Measurements from ENCODE around the gene ZMYM5.
A peak's percentile ranks its signal among the peaks of the same experiment; 100 is the strongest.
"Not testable (repeated sequence)": the region's sequence is repeated elsewhere in the genome, so short reads cannot be mapped to it uniquely, and the experiment has no call there.

ZMYM5 gene

DNA sequence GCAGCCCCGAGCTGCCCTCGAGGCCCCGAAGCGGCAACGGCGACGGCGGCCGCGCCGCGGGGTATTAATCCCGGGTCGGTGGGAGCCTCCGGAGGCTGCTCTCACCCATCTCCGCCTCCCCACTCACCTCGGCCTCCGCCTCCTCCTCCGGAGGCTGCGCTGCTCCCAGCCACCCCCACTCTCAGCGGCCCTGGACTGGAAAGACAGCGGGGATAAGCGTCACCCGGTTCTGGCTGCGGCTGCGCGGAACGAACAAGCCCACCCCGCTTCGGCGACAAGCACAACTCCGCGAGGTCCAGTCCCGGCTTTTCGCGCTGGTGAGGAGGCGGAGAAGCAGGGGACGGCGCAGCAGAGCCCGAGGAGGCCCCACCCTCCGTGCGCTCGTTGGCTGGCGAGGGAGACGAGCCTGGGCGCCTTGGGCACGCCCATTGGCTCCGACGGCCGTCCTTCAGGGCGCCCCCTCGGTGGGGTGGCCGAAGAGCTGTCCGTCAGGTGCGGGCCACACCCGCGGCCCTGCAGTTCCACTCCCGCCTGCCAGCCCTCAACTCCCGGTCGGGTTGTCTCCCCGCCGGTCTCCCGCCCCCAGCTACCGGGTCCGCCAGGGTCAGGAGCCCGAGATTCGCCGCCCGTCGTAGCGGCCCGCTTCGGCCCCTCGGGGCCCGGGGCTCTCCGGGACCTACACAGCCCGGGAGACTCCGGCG, at the start of gene ZMYM5:
Gene ZMYM5 (minus strand): TSS at position 327 of the 701 bp plus-strand sequence. CDS start 11,469 bp downstream, outside the sequence.
- peak; percentile 96 for DNase-seq

DNA sequence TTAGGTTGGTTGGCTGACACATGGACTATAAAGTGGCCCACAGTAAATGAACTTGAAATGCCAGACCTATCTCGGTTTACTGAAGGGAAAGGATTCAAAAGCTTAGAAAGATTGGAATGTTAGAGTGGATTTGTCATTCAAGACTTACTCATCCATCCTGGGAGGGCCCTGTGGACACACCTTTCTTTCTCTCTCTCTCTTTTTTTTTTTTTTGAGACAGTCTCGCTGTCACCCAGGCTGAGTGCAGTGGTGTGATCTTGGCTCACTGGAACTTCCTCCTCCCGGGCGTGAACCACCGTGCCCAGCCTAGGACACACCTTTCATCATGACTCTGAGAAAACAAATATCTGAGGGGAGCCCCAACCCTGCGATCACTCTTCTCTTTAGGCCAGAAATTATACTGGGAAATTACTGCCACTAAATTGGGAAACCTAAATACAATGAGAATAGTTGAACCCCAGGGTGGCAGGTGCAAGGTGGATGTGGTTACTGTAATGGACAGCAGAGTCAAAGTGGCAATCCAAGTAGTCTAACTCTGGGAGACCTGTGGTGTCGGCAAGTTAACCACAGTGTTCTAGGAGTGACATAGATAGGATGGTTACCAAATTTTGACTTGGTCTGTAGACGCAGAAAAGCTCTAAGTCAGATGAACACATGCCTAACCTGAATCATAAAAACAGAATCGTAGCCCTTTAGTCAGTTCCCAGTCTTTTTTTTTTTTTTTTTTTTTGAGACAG, 47.1 kb upstream of the ZMYM5 start:
- no peak for DNase-seq

DNA sequence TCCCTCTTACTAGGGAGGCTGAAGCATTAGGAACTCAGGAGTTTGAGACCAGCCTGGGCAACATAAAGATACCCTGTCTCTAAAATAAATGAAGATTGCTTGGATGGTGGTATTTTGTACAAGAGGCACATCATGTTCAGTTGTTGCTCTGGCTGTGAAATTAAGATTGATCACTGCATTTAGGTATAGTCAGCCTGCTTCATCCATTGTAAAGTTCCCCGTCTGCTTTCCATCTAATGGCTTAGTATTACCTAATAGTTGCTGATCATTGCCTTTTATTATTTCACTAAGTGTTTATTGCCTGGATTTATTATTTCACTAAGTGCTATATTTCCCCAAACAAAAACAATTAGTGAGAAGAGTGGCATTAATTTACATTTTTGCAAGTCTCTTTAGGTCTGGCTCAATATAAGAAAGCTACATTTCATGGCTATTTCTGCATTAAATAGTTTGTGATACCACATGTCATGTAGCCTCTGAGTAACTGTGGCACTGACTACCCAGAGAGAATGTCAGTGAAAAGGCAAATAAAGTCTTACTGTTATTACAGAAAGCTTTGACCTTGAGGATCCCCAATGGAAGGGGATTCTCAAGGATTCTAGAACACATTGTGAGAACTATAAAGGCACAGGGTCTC, 45.0 kb upstream of the ZMYM5 start:
- DNase-seq, result no peak

GRCh38 chr13:19905487-19906195, 42.2 kb upstream of the ZMYM5 start:
- DNase-seq, result not testable (repeated sequence)

- DNase-seq, result no peak
Observed at GRCh38 chr13:19890030-19890429, 26.6 kb upstream of the ZMYM5 start.

DNA sequence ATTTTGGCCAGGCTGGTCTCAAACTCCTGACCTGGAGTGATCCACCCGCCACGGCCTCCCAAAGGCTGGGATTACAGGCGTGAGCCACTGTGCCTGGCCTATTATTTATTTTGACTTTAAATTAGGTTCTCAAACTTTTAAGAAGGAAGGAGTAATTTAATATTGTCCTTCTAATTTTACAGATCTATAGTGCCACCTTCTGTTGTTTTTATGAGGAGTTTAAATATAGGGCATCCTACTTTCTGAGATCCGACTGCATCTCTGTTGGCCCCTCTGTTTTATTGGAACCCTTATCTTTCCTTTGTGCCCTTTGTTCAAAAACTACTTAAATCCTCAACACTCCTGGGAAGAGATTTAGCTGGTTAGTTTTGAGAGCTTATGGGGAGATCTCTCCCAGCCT, 25.4 kb upstream of the ZMYM5 start:
- peak; percentile 26 for DNase-seq

DNA sequence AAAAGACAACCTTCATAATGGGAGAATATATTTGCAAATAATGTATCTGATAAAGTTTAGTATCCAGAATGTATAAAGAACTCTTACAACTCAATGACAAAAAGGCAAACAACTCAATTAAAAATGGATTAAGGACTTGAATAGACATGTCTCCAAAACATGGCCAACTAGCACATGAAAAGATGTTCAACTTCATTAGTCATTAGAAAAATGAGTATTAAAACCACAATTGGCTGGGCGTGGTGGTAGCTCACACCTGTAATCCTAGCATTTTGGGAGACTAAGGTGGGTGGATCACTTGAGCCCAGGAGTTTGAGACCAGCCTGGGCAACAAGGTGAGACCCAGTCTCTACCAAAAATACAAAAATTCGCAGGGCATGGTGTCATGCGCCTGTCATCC, 18.8 kb upstream of the ZMYM5 start:
- no peak for DNase-seq

DNA sequence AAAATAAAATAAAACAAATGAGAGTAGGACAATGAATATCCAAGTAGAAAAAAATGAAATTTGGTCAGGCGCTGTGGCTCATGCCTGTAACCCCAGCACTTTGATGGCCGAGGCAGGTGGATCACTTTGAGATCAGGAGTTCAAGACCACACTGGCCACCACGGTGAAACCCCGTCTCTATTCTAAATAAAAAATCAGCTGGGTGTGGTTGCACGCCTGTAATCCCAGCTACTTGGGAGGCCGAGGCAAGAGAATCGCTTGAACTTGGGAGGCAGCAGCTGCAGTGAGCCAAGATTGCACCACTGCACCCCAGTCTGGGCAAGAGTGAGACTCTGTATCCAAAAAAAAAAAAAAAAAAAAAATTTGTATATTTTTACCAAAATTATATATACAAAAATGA, 18.2 kb upstream of the ZMYM5 start:
- no peak for DNase-seq

DNA sequence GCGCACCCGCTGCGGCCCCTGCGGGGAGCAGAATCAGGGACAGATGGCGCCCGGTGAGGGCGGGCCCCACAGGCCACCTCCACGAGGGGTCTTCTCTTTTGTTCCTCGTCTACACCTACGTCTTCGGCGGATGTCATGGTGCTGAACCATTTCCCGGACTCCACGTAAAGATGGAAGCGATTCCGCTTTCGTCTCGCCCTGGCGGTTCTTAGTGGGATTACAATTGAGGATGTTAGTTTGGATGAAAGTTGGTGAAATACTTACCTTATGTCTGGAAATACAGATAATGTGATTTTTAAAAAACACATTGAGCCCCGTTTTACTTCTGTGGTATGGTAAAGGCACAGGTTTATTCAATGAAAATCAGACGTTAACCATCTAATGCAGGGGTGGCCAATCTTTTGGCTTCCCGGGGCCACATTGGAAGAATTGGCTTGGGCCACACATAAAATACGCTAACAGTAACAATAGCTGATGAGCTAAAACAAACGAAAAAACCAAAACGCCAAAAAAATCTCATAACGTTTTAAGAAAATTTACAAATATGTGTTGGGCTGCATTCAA, 1.4 kb upstream of the ZMYM5 start:
- peak; percentile 83 for DNase-seq

DNA sequence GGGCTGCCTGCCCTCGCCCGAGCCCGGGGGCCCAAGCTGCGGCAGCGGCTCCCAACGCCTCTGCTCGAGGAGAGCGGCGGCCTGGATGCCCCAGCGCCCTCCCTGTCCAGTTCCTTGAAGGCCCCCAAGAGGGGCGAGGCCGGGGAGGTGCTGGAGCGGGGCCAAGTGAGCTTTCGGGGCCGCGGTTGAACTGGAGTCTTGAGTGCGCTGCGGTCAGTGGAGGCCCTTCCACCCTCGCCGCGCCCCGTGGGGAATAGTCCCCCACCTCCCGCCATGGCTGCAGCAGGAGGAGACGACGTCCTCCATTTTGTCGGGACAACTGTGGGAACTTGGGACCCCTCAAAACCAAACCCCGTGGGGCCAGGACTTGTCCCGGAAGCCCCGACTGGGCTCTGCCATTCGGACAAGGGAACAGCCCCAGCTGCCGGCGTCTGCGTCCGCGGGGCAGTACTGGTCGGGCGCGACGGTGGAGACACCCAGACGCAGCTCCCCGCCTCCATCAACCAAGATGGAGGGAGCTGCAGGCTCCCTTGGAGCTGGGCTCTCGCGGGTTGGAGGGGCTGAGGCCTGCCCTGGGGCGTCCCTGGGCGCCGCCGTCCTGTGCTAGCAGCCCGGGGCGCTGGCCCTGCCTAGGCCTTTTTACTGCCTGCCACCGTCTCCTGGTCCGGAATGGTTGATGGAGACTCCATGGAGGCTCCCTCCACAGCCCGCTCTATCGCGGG, 736 bp upstream of the ZMYM5 start:
- DNase-seq, result peak; percentile 68

DNA sequence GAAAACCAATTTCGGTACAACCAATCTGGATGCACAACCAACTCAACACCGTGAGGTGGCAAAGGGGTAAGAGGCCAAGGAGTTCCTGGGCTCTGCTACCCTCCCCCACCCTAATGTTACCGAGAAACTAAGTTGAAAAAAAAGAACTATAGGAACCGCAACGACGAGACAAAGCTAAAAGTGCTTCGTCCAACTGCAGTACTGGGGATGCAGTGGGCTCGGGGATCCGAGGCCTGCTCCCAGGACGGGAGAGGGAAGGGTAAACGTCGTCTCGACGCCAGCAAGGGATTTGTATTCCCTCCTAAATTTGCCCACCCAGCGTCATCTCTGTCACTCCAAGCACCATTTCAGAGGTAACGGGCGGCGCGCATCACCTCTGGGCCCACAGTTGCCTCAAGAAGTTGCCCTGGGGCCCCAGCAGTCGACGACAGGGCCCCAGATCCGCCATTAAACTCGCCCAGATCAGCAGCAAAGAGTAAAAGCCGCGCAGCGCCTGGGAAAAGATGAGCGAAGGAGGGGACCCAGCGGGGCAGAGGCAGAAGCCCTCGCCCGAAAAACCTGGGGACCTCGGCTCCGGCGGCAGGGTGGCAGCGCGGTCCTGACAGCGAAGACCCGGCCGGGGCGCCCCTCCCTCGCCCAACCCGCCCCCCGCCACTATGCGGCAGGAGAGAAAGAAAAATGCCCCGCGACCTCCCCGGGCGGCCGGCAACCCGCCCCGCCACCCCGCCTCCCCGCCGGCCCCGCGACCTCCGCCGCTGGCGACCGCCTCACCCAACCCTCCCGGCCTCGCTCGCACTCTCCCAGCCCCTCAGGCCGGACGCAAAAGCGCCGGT, 752 bp downstream of the ZMYM5 start:
- peak; percentile 45 for DNase-seq

DNA sequence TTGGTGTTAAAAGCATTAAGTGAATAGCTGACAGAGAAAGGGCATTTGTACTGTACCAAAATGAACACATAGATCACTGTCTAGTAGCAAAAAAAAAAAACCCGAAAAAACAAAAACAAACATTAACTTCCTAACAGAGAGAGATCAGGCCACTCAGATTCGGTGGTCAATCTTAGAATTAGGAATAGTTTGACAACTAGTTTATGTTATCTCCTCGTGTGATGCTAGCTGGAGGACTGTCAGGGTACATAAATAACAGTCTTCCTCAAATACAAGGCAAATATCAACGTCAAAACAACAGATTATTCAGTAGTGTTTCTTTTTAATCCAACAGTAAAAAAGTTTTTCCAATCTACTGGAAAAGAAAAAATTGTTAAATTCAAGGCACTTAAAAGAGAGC, 1.7 kb downstream of the ZMYM5 start:
- DNase-seq, result no peak

GRCh38 chr13:19860884-19861655, 2.4 kb downstream of the ZMYM5 start:
- DNase-seq, result peak; percentile 31

GRCh38 chr13:19857637-19858036, 5.8 kb downstream of the ZMYM5 start:
- DNase-seq, result not testable (repeated sequence)

GRCh38 chr13:19852766-19853165, 10.7 kb downstream of the ZMYM5 start:
- DNase-seq, result no peak

DNA sequence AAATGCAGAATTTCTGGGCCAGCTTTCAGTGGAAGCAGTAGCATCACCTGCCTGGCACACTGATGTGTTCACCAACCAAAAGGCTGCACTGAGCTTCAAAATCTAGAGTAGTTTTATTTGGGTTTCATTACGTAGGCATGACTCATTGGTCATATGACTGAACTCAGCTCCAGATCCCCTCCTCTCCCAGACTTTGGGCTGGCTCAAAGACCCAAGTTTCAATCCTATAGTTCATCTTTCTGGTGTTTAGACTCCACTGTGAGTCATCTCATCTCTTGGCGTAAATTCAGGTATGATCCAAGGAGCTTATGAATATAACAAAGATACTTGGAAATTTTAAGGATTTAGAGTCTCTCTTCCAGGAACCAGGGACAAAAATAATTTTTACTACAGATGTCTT, 17.7 kb downstream of the ZMYM5 start:
- DNase-seq, result no peak

DNA sequence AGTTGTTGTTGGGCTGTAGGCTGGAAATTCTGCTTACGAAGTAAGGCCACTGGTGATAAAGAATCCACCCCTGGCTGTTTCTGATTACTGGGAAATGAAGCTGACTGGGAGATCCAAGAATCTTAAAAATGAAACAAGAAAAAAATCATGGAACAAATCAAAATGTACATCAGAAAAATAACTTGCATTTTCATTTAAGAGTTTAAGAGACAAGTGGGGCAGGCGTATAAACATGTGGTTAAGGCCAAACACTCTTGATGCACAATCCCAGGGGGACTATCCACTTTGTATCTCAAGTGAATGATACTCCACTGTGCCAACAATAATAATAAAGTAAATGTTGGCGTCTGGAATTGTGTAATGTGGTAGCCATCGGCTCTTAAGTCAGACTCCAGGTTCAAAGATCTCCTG, 24.6 kb downstream of the ZMYM5 start:
- DNase-seq, result no peak

- no peak for DNase-seq
Observed at GRCh38 chr13:19836472-19836871, 27.0 kb downstream of the ZMYM5 start.

GRCh38 chr13:19834704-19835103, 28.7 kb downstream of the ZMYM5 start:
- no peak for DNase-seq

DNA sequence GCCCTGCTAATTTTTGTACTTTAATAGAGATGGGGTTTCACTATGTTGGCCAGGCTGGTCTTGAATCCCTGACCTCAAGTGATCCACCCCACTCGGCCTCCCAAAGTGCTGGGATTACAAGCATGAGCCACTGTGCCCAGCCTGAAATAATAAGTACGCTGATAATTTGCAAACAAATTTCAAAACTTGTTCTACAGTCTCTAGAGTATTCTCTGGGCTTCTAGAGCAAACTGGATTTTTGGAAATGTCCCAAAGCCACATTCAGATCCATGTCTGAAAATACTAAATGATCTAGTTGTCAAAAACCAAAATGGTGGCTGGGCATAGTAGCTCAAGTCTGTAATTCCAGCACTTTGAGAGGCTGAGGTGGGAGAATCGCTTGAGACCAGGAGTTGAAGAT, 40.8 kb downstream of the ZMYM5 start:
- DNase-seq, result no peak

All from CD4-positive, alpha-beta T cell treated with Interleukin-12 subunit alpha and Interleukin-12 subunit beta, for 1 hour (primary cell).